Breast epithelium (tissue), 3 donors: ENCODE results near the gene HOMER1.

Experiments used
- POLR2A ChIP-seq: fragments of 450-650 bp; IDR thresholded peaks from one replicate; pipeline ENCODE4 v1.6.1; 2016; ENCODE audit warnings: antibody characterized with exemption, mild to moderate bottlenecking, moderate library complexity
- POLR2AphosphoS5 ChIP-seq, 3 donors: sonication (generic); formaldehyde crosslinking; IDR thresholded peaks; one replicate each; pipeline ENCODE4 v1.6.1; 2017; ENCODE audit warnings: antibody characterized with exemption in 3 of 3
- TF ChIP-seq, protein P1 (sequence below), 3 donors: fragments of 450-650 bp; IDR thresholded peaks; one replicate each; pipeline ENCODE4 v1.5.1; 2016 to 2017; ENCODE audit warnings: antibody characterized with exemption in 3 of 3, mild to moderate bottlenecking in 3 of 3, moderate library complexity in 3 of 3

DNA sequence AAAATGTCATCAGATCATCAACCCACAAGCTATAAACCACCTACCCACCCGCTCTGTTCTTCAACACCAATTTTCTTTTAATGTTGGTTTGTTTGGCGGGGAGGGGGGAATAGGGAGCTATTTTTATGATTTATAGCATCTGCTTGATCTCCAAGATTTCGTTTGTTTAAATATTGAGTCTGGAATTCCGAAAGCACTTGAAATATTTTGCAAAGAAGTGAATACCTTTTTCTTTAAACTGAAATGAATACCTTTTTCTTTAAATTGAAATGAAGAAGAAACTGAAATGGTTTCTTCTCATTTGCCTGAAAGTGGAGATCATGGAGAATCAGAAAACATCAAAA is 49.3 kb upstream of the HOMER1 start:
- TF ChIP-seq, protein P1, sequence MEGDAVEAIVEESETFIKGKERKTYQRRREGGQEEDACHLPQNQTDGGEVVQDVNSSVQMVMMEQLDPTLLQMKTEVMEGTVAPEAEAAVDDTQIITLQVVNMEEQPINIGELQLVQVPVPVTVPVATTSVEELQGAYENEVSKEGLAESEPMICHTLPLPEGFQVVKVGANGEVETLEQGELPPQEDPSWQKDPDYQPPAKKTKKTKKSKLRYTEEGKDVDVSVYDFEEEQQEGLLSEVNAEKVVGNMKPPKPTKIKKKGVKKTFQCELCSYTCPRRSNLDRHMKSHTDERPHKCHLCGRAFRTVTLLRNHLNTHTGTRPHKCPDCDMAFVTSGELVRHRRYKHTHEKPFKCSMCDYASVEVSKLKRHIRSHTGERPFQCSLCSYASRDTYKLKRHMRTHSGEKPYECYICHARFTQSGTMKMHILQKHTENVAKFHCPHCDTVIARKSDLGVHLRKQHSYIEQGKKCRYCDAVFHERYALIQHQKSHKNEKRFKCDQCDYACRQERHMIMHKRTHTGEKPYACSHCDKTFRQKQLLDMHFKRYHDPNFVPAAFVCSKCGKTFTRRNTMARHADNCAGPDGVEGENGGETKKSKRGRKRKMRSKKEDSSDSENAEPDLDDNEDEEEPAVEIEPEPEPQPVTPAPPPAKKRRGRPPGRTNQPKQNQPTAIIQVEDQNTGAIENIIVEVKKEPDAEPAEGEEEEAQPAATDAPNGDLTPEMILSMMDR (IDR thresholded peaks at IDR 0.05) = no peak
- TF ChIP-seq POLR2AphosphoS5 (IDR thresholded peaks at IDR 0.05) (no peak), POLR2A (no peak)
